ENCODE data around the gene STX8. TPM values are rescaled to one million over a fixed set of nuclear protein-coding genes. Genes with fewer than 3 reads are reported as not detected.
"Not testable (repeated sequence)": the region's sequence is repeated elsewhere in the genome, so short reads cannot be mapped to it uniquely, and the experiment has no call there.

STX8 gene
- total RNA-seq, 1 experiment from 2014 or later: 49.0 TPM

DNA sequence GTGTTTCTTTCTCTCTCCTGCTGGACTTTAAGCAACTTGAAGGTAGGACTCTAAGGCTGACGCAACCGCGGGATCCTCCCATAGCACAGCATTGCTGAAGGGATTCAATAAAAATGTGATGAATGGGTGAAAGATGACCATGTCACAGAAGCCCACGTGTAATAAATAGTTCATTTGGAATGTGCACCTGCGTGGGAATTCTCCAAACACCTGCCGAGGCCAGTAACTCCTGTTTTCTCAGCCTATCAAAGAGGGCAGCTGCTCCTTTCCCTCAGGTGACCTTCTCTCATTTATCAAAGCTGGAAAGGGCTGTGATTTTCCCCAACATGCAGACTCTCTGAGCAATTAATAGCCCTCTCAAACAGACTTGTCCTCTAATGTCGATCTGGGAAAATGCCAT, 235.7 kb downstream of the STX8 start:
- H3K4me1 Mint-ChIP-seq (ENCODE audit: insufficient read depth, unreplicated experiment): no peaks in the 10 kb centered on the region
- no peak overlapping the region for H3K4me3 Mint-ChIP-seq (ENCODE audit: unreplicated experiment)
- no peak for DNase-seq (ENCODE audit: unreplicated experiment)
- TF ChIP-seq, protein P1, sequence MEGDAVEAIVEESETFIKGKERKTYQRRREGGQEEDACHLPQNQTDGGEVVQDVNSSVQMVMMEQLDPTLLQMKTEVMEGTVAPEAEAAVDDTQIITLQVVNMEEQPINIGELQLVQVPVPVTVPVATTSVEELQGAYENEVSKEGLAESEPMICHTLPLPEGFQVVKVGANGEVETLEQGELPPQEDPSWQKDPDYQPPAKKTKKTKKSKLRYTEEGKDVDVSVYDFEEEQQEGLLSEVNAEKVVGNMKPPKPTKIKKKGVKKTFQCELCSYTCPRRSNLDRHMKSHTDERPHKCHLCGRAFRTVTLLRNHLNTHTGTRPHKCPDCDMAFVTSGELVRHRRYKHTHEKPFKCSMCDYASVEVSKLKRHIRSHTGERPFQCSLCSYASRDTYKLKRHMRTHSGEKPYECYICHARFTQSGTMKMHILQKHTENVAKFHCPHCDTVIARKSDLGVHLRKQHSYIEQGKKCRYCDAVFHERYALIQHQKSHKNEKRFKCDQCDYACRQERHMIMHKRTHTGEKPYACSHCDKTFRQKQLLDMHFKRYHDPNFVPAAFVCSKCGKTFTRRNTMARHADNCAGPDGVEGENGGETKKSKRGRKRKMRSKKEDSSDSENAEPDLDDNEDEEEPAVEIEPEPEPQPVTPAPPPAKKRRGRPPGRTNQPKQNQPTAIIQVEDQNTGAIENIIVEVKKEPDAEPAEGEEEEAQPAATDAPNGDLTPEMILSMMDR (IDR thresholded peaks at IDR 0.05; ENCODE audit: unreplicated experiment): no peak
- peaks cover 5% of the 10 kb centered on the region for H3K9me3 Mint-ChIP-seq (ENCODE audit: unreplicated experiment)
- intact Hi-C loops (cut with micrococcal nuclease): no loop called here
- H3K27me3 Mint-ChIP-seq (ENCODE audit: insufficient read depth, unreplicated experiment): no peaks in the 10 kb centered on the region
- ChIA-PET CTCF (interaction anchor here (0.7 kb wide), 1 partner anchor 47 kb away, joined by 4 read pairs; no protein-coding TSS in a partner anchor), POLR2A (interaction anchor here (0.6 kb wide), 1 partner anchor 107 kb away, joined by 3 read pairs; no protein-coding TSS in a partner anchor)
- no TSS peak for BruUV-seq (replicated peaks)
- H3K27ac Mint-ChIP-seq (ENCODE audit: low read depth, unreplicated experiment): no peak overlapping the region
- peaks cover 4% of the 10 kb centered on the region for H3K36me3 Mint-ChIP-seq (ENCODE audit: insufficient read depth, unreplicated experiment)

DNA sequence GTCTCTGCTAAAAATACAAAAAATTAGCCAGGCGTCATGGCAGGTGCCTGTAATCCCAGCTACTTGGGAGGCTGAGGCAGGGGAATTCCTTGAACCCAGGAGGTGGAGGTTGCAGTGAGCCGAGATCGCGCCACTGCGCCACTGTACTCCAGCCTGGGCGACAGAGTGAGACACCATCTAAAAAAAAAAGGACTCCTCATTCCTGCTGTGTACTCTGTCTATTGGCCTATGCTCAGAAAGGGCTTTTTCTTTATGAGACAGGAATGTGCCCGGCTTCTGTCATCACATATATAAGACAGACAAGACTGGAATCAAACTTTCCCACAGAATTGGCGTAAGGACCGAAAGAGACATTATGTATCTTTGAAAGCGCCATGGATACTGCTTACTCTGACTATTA, 236.1 kb downstream of the STX8 start:
- ChIA-PET POLR2A (interaction anchor here (0.6 kb wide), 1 partner anchor 107 kb away, joined by 3 read pairs; no protein-coding TSS in a partner anchor), CTCF (interaction anchor here (0.7 kb wide), 1 partner anchor 47 kb away, joined by 4 read pairs; no protein-coding TSS in a partner anchor)
- intact Hi-C loops (cut with micrococcal nuclease); H3K36me3 Mint-ChIP-seq (ENCODE audit: insufficient read depth, unreplicated experiment); BruUV-seq (replicated peaks); H3K27me3 Mint-ChIP-seq (ENCODE audit: insufficient read depth, unreplicated experiment); DNase-seq (ENCODE audit: unreplicated experiment); H3K27ac Mint-ChIP-seq (ENCODE audit: low read depth, unreplicated experiment); H3K4me3 Mint-ChIP-seq (ENCODE audit: unreplicated experiment); H3K9me3 Mint-ChIP-seq (ENCODE audit: unreplicated experiment); H3K4me1 Mint-ChIP-seq (ENCODE audit: insufficient read depth, unreplicated experiment): not testable (repeated sequence)

DNA sequence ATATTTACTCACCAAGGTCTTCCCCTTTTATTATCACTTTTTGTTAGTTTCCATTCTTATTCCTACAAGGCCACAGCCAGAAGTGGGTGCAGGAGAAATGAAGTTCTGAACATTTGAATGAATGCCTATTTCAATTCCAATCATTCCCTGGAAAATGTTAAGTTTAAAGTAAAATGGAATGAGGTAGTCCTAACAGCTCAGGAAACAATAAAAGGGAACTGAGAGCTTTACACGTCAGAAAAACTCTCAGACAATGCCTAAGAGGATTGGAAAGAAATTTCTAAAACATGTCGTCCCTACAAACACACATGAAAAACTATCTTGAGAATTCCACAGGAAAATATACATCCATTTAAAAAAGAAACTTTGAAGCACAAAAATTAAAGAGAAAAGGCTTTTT, 238.8 kb downstream of the STX8 start:
- Mint-ChIP-seq H3K4me3 (ENCODE audit: unreplicated experiment) (no peak overlapping the region), H3K27me3 (ENCODE audit: insufficient read depth, unreplicated experiment) (no peaks in the 10 kb centered on the region), H3K36me3 (ENCODE audit: insufficient read depth, unreplicated experiment) (peaks cover under 1% of the 10 kb centered on the region), H3K27ac (ENCODE audit: low read depth, unreplicated experiment) (no peak overlapping the region), H3K9me3 (ENCODE audit: unreplicated experiment) (peaks cover 13% of the 10 kb centered on the region), H3K4me1 (ENCODE audit: insufficient read depth, unreplicated experiment) (no peaks in the 10 kb centered on the region)
- POLR2A ChIA-PET: no interaction called here
- no TSS peak for BruUV-seq (replicated peaks)
- DNase-seq (ENCODE audit: unreplicated experiment): no peak
- TF ChIP-seq, protein P1 (IDR thresholded peaks at IDR 0.05; ENCODE audit: unreplicated experiment): no peak
- CTCF ChIA-PET: interaction anchor here (0.7 to 1.2 kb wide), 4 partner anchors 11 to 442 kb away, joined by 3 read pairs; no protein-coding TSS in a partner anchor
- intact Hi-C loops (cut with micrococcal nuclease): no loop called here

DNA sequence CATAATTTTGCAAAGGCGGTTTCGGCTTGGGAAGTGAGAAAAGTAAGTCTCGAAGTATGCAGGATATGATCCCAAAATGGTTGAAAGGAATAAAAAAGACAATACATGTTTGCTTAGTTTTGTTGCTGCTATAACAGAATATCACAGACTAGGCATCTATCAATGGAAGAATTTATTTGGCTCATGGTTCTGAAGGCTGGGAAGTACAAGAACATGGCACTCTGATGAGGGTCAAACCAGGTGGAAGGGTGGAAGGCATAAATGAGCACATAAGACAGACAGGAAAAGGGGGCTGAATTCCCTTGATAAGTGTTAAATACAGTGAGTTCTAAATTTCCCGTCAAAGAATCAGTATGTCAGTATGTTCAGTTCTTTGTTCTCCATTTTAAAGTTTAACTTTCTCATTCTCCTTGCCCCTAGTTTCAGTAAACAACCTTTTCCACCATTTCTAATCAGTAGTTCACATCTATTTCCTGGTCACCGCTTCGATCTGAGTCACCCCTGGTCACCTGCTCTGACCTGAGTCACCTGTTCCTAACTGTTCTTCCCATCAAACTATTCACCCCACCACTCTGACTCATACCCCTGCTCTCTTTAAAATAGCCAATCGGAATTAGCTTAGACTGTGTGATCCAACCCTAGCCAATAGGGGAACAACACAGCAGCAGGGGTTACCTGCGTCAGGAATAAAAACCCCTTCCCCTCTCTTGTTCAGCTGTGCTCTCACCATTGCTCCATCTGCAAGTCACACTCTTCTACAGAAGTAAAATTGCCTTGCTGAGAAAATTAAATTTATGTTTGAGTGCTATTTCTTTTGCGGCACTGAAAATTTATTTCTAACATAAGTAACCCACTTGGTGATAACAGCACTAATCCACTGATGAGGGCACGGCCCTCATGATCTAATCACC, 240.8 kb downstream of the STX8 start:
- TF ChIP-seq, protein P1 (IDR thresholded peaks at IDR 0.05; ENCODE audit: unreplicated experiment): no peak
- no peaks in the 10 kb centered on the region for H3K4me1 Mint-ChIP-seq (ENCODE audit: insufficient read depth, unreplicated experiment)
- H3K4me3 Mint-ChIP-seq (ENCODE audit: unreplicated experiment): no peak overlapping the region
- H3K9me3 Mint-ChIP-seq (ENCODE audit: unreplicated experiment): peaks cover 13% of the 10 kb centered on the region
- no TSS peak for BruUV-seq (replicated peaks)
- POLR2A ChIA-PET: interaction anchor here (0.9 to 1.3 kb wide), 2 partner anchors 13 to 16 kb away, joined by 3 to 4 read pairs; no protein-coding TSS in a partner anchor
- intact Hi-C loops (cut with micrococcal nuclease): no loop called here
- no peaks in the 10 kb centered on the region for H3K36me3 Mint-ChIP-seq (ENCODE audit: insufficient read depth, unreplicated experiment)
- CTCF ChIA-PET: interaction anchor here (0.5 to 0.6 kb wide), 2 partner anchors 72 to 171 kb away, joined by 3 read pairs; no protein-coding TSS in a partner anchor
- no peaks in the 10 kb centered on the region for H3K27me3 Mint-ChIP-seq (ENCODE audit: insufficient read depth, unreplicated experiment)
- no peak overlapping the region for H3K27ac Mint-ChIP-seq (ENCODE audit: low read depth, unreplicated experiment)
- no peak for DNase-seq (ENCODE audit: unreplicated experiment)

Measured in MCF 10A (cell line).